H1 (cell line): Measurements from ENCODE around the gene UVSSA. TPM values are rescaled to one million over a fixed set of nuclear protein-coding genes. Genes with fewer than 3 reads are reported as not detected.

ENCODE experiments used
- CTCF ChIA-PET: fragments of 300-600 bp; sonication (Branson Sonifier 250); formaldehyde crosslinking; loops from one replicate; lab custom pipeline; 2021; ENCODE audit not compliant: partially characterized antibody; lab: Charles Lee
- POLR2A ChIA-PET: fragments of 300-600 bp; sonication (Branson Sonifier 250); formaldehyde crosslinking; loops from one replicate; lab custom pipeline; 2021; ENCODE audit warnings: inconsistent platforms; ENCODE audit not compliant: partially characterized antibody; lab: Charles Lee
- DNase-seq, 2 experiments: peaks; one replicate each; pipeline versions ENCODE4 v3.0.0 to v3.0.0-alpha.2; 2010 to 2022; ENCODE audit warnings: low spot score in 2 of 2, low read depth in 1 of 2, mixed read lengths in 1 of 2
- FAIRE-seq: peaks from 2 replicates; lab custom pipeline; 2011; peaks lifted over from hg19 to GRCh38; lab: Jason Lieb, UNC
- H2AFZ ChIP-seq: 2 replicates; pipeline ENCODE4 v1.8.1; 2012; ENCODE audit warnings: low read length, inconsistent platforms
- H2AK5ac ChIP-seq: 2 replicates; pipeline ENCODE4 v1.6.1; 2013; ENCODE audit warnings: low read depth, low read length
- H2BK120ac ChIP-seq: replicated peaks from 2 replicates; pipeline ENCODE3; 2013; ENCODE audit warnings: low read depth, low read length, inconsistent platforms
- H2BK12ac ChIP-seq: 2 replicates; pipeline ENCODE4 v1.6.1; 2013; ENCODE audit warnings: low read depth, low read length
- H2BK15ac ChIP-seq: 2 replicates; pipeline ENCODE4 v1.6.1; 2013; ENCODE audit warnings: low read length
- H2BK20ac ChIP-seq: 2 replicates; pipeline ENCODE4 v1.6.1; 2013; ENCODE audit warnings: low read length
- H2BK5ac ChIP-seq: 2 replicates; pipeline ENCODE4 v1.6.1; 2013; ENCODE audit warnings: low read depth, low read length
- H3K14ac ChIP-seq: 2 replicates; pipeline ENCODE4 v1.6.1; 2013; ENCODE audit warnings: inconsistent platforms; ENCODE audit not compliant: insufficient read length
- H3K18ac ChIP-seq: 2 replicates; pipeline ENCODE4 v1.6.1; 2013; ENCODE audit warnings: low read length; ENCODE audit errors: extremely low read depth
- H3K23ac ChIP-seq: 2 replicates; pipeline ENCODE4 v1.6.1; 2013; ENCODE audit warnings: inconsistent platforms; ENCODE audit not compliant: insufficient read length
- H3K23me2 ChIP-seq: 2 replicates; pipeline ENCODE4 v1.6.1; 2013; ENCODE audit warnings: low read depth, low read length
- H3K27ac ChIP-seq: 2 replicates; pipeline ENCODE4 v1.6.1; 2011; ENCODE audit warnings: low read depth, low read length, inconsistent platforms
- H3K27me3 ChIP-seq, 4 experiments: replicated peaks in 1 of 4; 1 replicate in 1 of 4; 2 replicates in 3 of 4; pipeline versions ENCODE4 v1.6.1 to v1.8.1; 2011 to 2013; ENCODE audit warnings: low read length in 3 of 4, mild to moderate bottlenecking in 3 of 4, inconsistent platforms in 2 of 4, mixed read lengths in 2 of 4, moderate library complexity in 1 of 4; ENCODE audit not compliant: control insufficient read depth in 3 of 4, insufficient read depth in 3 of 4; ENCODE audit errors: extremely low read depth in 1 of 4
- H3K36me3 ChIP-seq, 4 experiments: 2 replicates each; pipeline versions ENCODE4 v1.6.1 to v1.8.1; 2011 to 2013; ENCODE audit warnings: mild to moderate bottlenecking in 4 of 4, low read length in 3 of 4, moderate library complexity in 2 of 4, control low read depth in 1 of 4, inconsistent platforms in 1 of 4; ENCODE audit not compliant: insufficient read depth in 4 of 4, control insufficient read depth in 2 of 4
- H3K4ac ChIP-seq: replicated peaks from 2 replicates; pipeline ENCODE3; 2013; ENCODE audit warnings: low read length, low read depth, mixed read lengths, inconsistent platforms; ENCODE audit not compliant: insufficient read length
- H3K4me1 ChIP-seq, 4 experiments: replicated peaks in 1 of 4; 1 replicate in 1 of 4; 2 replicates in 3 of 4; pipeline versions ENCODE4 v1.6.1 to v1.8.1; 2011 to 2013; ENCODE audit warnings: low read length in 3 of 4, inconsistent platforms in 2 of 4, mixed read lengths in 1 of 4; ENCODE audit not compliant: insufficient read depth in 4 of 4, control insufficient read depth in 3 of 4
- H3K4me2 ChIP-seq, 2 experiments: 2 replicates each; pipeline versions ENCODE4 v1.6.1 to v1.8.1; 2011 to 2013; ENCODE audit warnings: low read depth in 2 of 2, low read length in 2 of 2, control low read depth in 1 of 2, inconsistent platforms in 1 of 2, mild to moderate bottlenecking in 1 of 2; ENCODE audit not compliant: insufficient read depth in 1 of 2
- H3K4me3 ChIP-seq, 4 experiments: fragments of 200-600, 300-600 bp in 1 of 4; sonication (generic), shearing (Covaris generic), sonication (Bioruptor Twin) in 1 of 4; 2 replicates each; pipeline versions ENCODE4 v1.5.1 to v1.8.1; 2011 to 2016; ENCODE audit warnings: low read length in 4 of 4, low read depth in 3 of 4, control low read depth in 2 of 4, inconsistent platforms in 2 of 4, mild to moderate bottlenecking in 2 of 4, mixed read lengths in 1 of 4, moderate library complexity in 1 of 4; ENCODE audit not compliant: insufficient read depth in 2 of 4; ENCODE audit errors: extremely low read depth in 1 of 4
- H3K56ac ChIP-seq: replicated peaks from 2 replicates; pipeline ENCODE3; 2013; ENCODE audit warnings: low read depth, mild to moderate bottlenecking, mixed read lengths, low read length, inconsistent platforms; ENCODE audit not compliant: insufficient read length
- H3K79me1 ChIP-seq: 2 replicates; pipeline ENCODE4 v1.6.1; 2013; ENCODE audit warnings: low read depth, low read length, control low read depth
- H3K79me2 ChIP-seq, 2 experiments: 2 replicates each; pipeline versions ENCODE4 v1.6.1 to v1.8.1; 2012 to 2013; ENCODE audit warnings: low read length in 2 of 2, mild to moderate bottlenecking in 2 of 2, inconsistent platforms in 1 of 2; ENCODE audit not compliant: insufficient read depth in 2 of 2, control insufficient read depth in 1 of 2
- H3K9ac ChIP-seq, 4 experiments: replicated peaks in 1 of 4; 1 replicate in 1 of 4; 2 replicates in 3 of 4; pipeline versions ENCODE4 v1.6.1 to v1.8.1; 2011 to 2013; ENCODE audit warnings: low read depth in 3 of 4, low read length in 3 of 4, control low read depth in 2 of 4, mild to moderate bottlenecking in 2 of 4, moderate library complexity in 2 of 4, inconsistent platforms in 1 of 4; ENCODE audit errors: extremely low read depth in 1 of 4
- H3K9me3 ChIP-seq, 2 experiments: 2 replicates each; pipeline versions ENCODE4 v1.6.1 to v1.8.1; 2012 to 2013; ENCODE audit warnings: mild to moderate bottlenecking in 2 of 2, moderate library complexity in 2 of 2, control low read depth in 1 of 2, inconsistent platforms in 1 of 2, low read depth in 1 of 2, low read length in 1 of 2, mixed read lengths in 1 of 2; ENCODE audit not compliant: insufficient read depth in 2 of 2
- H4K20me1 ChIP-seq, 2 experiments: replicated peaks in 1 of 2; 2 replicates each; pipeline versions ENCODE3 to v1.8.1; 2011 to 2013; ENCODE audit warnings: inconsistent platforms in 2 of 2, low read length in 2 of 2, mild to moderate bottlenecking in 1 of 2; ENCODE audit not compliant: insufficient read depth in 2 of 2, control insufficient read depth in 1 of 2
- H4K5ac ChIP-seq: 2 replicates; pipeline ENCODE4 v1.6.1; 2013; ENCODE audit warnings: low read length, low read depth, mixed read lengths, inconsistent platforms; ENCODE audit not compliant: insufficient read length
- H4K8ac ChIP-seq: 2 replicates; pipeline ENCODE4 v1.8.0; 2013; ENCODE audit warnings: mild to moderate bottlenecking, moderate library complexity, low read length, inconsistent platforms; ENCODE audit not compliant: insufficient read depth; ENCODE audit errors: extremely low read depth
- H4K91ac ChIP-seq: replicated peaks from 2 replicates; pipeline ENCODE3; 2013; ENCODE audit warnings: low read length, mixed read lengths, inconsistent platforms; ENCODE audit not compliant: insufficient read length
- HDAC6 ChIP-seq: IDR thresholded peaks from one replicate; pipeline ENCODE4 v1.7.1; 2012; ENCODE audit warnings: low read depth, mild to moderate bottlenecking, inconsistent platforms, low read length, moderate library complexity
- RBBP5 ChIP-seq: IDR thresholded peaks from 2 replicates; pipeline ENCODE4 v1.7.1; 2012; ENCODE audit warnings: low read depth, mild to moderate bottlenecking, inconsistent platforms, low read length, moderate library complexity, borderline replicate concordance
- SIRT6 ChIP-seq: IDR thresholded peaks from one replicate; pipeline ENCODE4 v1.7.1; 2012; ENCODE audit warnings: low read length, inconsistent platforms
- WGBS, 2 experiments: shearing (Covaris generic) in 1 of 2; methylation state at CpG; one replicate each; pipeline versions ENCODE4 v1.1.6 to v1.1.7; 2013 to 2015; ENCODE audit warnings: low lambda C conversion rate in 2 of 2, mixed read lengths in 2 of 2, inconsistent platforms in 1 of 2, low coverage in 1 of 2, missing lambda C conversion rate in 1 of 2; ENCODE audit not compliant: insufficient replicate concordance in 2 of 2, insufficient coverage in 1 of 2, insufficient read length in 1 of 2; ENCODE audit errors: extremely low coverage in 1 of 2, missing lambda C conversion rate in 1 of 2; 5-methylcytosine and 5-hydroxymethylcytosine counted together
- polyA plus RNA-seq, 7 experiments: library from polyadenylated mRNA; depleted of rRNA in 3 of 7; stranded (reverse) in 5 of 7; unstranded in 2 of 7; fragments of >200 nt in 5 of 7; fragments of 200-250 nt in 2 of 7; gene quantifications; 1 replicate in 5 of 7; 2 replicates in 1 of 7; 4 replicates in 1 of 7; pipeline versions ENCODE4 v1.2.1 to v1.2.3, GENCODE V29; 2011 to 2013; ENCODE audit warnings: missing spikeins in 2 of 7, mixed read lengths in 2 of 7
- total RNA-seq: library from RNA; stranded (reverse); fragmentation: NEBNext Ultra II Directional; extraction: Animal tissue kit (Norgen Biotek cat#: 25700); gene quantifications from 2 replicates; pipeline ENCODE4 v1.2.1, GENCODE V29; 2021

Gene UVSSA
- total and polyA plus RNA-seq, 2 of the 8 experiments (the other 6 are each of a cell fraction or from before 2014, with no cell fraction given): 14.5 to 19.4 TPM

GRCh38 chr4:1307951-1308735, 38.9 kb upstream of the UVSSA start:
- Histone ChIP-seq H2BK12ac (peak overlapping the region; percentile 3; the same call in 1 of the 2 replicates), H3K56ac (no peak overlapping the region), H2BK15ac (no peak overlapping the region), H3K27ac (no peak overlapping the region; the same call in 1 of the 2 replicates), H4K8ac (peak overlapping the region; percentile 86), H2AK5ac (peak overlapping the region; percentile 85), H3K4me2 (peak overlapping the region; percentile 51 to 66; a peak in 1 of 4 replicates), H3K18ac (no peak overlapping the region), H3K79me2 (peaks cover 7 to 91% of the 10 kb centered on the region in 2 experiments; a peak in 3 of 4 replicates), H3K14ac (no peak overlapping the region), H3K23ac (no peak overlapping the region), H3K9ac (no peak overlapping the region), H3K36me3 (peaks cover under 1 to 10% (median 6%) of the 10 kb centered on the region in 4 experiments; a peak in 7 of 8 replicates), H3K4me3 (no peak overlapping the region)
- no peak for DNase-seq
- CTCF ChIA-PET: interaction anchor here (1.5 to 2.3 kb wide), 3 partner anchors 9 to 46 kb away, joined by 4 to 10 read pairs (median 7); no protein-coding TSS in a partner anchor
- FAIRE-seq: no peak
- WGBS, 2 experiments: 93% methylated on average over 34 of the region's 34 CpGs; no CpG with 5 or more reads in 1 of the 2 experiments
- no peak for TF ChIP-seq RBBP5
- TF ChIP-seq HDAC6: no peak
- no peak for TF ChIP-seq SIRT6
- TF ChIP-seq, all 59 proteins: peak for 0
- Histone ChIP-seq H3K4ac (no peak overlapping the region), H2AFZ (no peak overlapping the region), H2BK20ac (no peak overlapping the region), H3K9me3 (no peaks in the 10 kb centered on the region), H4K20me1 (peaks cover 23 to 49% of the 10 kb centered on the region in 2 experiments), H4K5ac (no peak overlapping the region), H3K27me3 (no peaks in the 10 kb centered on the region), H4K91ac (peak overlapping the region; percentile 44), H3K79me1 (peaks cover 37% of the 10 kb centered on the region), H2BK5ac (no peak overlapping the region), H3K23me2 (peaks cover 3% of the 10 kb centered on the region; the same call in 1 of the 2 replicates), H3K4me1 (peaks cover 2 to 11% (median 3%) of the 10 kb centered on the region in 4 experiments; a peak in 4 of 7 replicates), H2BK120ac (no peak overlapping the region)
- POLR2A ChIA-PET: interaction anchor here (0.7 to 2.0 kb wide), 8 partner anchors 11 to 60 kb away, joined by 3 to 13 read pairs (median 6); partner anchors contain the start of genes MAEA and UVSSA
